Pancreas (tissue), 10 donors: ENCODE measurements around the gene C2. TPM values are rescaled to one million over a fixed set of nuclear protein-coding genes. Genes with fewer than 3 reads are reported as not detected.

ENCODE experiments used
- ATAC-seq, 4 donors: fragments of 200-7000 bp; cut with Tn5 transposase; one replicate each; pipeline versions ENCODE4 v1.8.0 to v1.9.1; 2020; ENCODE audit warnings: mild to moderate bottlenecking in 4 of 4, moderate library complexity in 4 of 4
- DNase-seq, 6 donors: peaks; one replicate each; pipeline ENCODE4 v3.0.0-alpha.2; 2020
- FAIRE-seq: peaks from 2 replicates; lab custom pipeline; 2012; peaks lifted over from hg19 to GRCh38; lab: Jason Lieb, UNC
- H3K27ac ChIP-seq, 4 donors: fragments of 200-600 bp; sonication (generic); 1 replicate in 3 of 4; 2 replicates in 1 of 4; pipeline versions ENCODE4 v1.5.0 to v1.8.0; 2020
- H3K27me3 ChIP-seq, 4 donors: fragments of 200-600 bp; one replicate each; pipeline ENCODE4 v1.8.0; 2021
- H3K36me3 ChIP-seq, 3 donors: fragments of 200-600 bp; sonication (generic) in 1 of 3; one replicate each; pipeline versions ENCODE4 v1.5.0 to v1.8.0; 2020 to 2021
- H3K4me1 ChIP-seq, 3 donors: fragments of 200-600 bp; one replicate each; pipeline ENCODE4 v1.8.0; 2021
- H3K4me3 ChIP-seq, 4 donors: fragments of 200-600 bp; sonication (generic) in 2 of 4; one replicate each; pipeline versions ENCODE4 v1.5.0 to v1.8.0; 2020 to 2021
- H3K9me3 ChIP-seq, 4 donors: fragments of 200-600 bp; one replicate each; pipeline ENCODE4 v1.8.0; 2021
- CTCF ChIP-seq, 4 donors: fragments of 200-600 bp; sonication (generic) in 3 of 4; IDR thresholded peaks; one replicate each; pipeline versions ENCODE4 v1.5.0 to v1.8.0; 2021; ENCODE audit warnings: antibody characterized with exemption in 4 of 4
- WGBS, 2 donors: extraction: QIAGEN DNeasy Blood & Tissue Kit; methylation state at CpG; one replicate each; pipeline ENCODE4 v1.1.7; 2013; 5-methylcytosine and 5-hydroxymethylcytosine counted together
- intact Hi-C, 3 donors: fragments of 100-400 bp; cut with DNase I; formaldehyde crosslinking; loops; one replicate each; pipeline versions ENCODE4 v1.11.1 to v1.14.2; 2022
- polyA plus RNA-seq, 2 donors: library from polyadenylated mRNA; stranded (reverse); fragments of 200-250 nt; gene quantifications; one replicate each; pipeline ENCODE4 v1.2.3, GENCODE V29; 2013
- total RNA-seq, 6 donors: library from RNA; stranded (reverse); fragmentation: NEBNext Ultra II Directional in 4 of 6; extraction: Animal tissue kit (Norgen Biotek cat#: 25700) in 4 of 6; gene quantifications; one replicate each; pipeline versions ENCODE4 v1.2.1 to v1.2.4, GENCODE V29; 2021 to 2023
- donor health status: healthy with polysubstance abuse.
- donor health status: DM: no; HTN: no; CAD: no; lungs with moderate emphysema.
- donor health status: DM: no; HTN: no; CAD: no.
- donor health status: control.
- donor health status: control.
- donor health status: Bipolar disorder and iron deficiency.
- donor health status: DM: yes; HTN: yes; CAD: no.
- donor health status: DM: no; HTN: no; CAD: no.
- donor health status: DM: no; HTN: no; CAD: no.
- donor health status: DM: yes; HTN: yes; CAD: no.

Gene C2
- total and polyA plus RNA-seq, 8 donors = 0.63 to 14.0 (median 2.2) TPM

GRCh38 chr6:31900917-31901414, 26.6 kb upstream of the C2 start:
- H3K27ac ChIP-seq = peak overlapping the region; percentile 63 to 86 (median 68)
- H3K4me3 ChIP-seq = peak overlapping the region in 3 of 4 donors; percentile 39 to 67 (median 59)
- ATAC-seq (peak in 1 of 4 donors; percentile 0), DNase-seq (peak in 5 of 6 donors; percentile 36 to 86 (median 56)), FAIRE-seq (no peak)
- WGBS, 2 donors = 10 to 11% methylated on average over 26 to 29 of the region's 29 CpGs
- no peaks in the 10 kb centered on the region for H3K36me3 ChIP-seq
- no peaks in the 10 kb centered on the region for H3K9me3 ChIP-seq
- peaks cover 4 to 11% (median 5%) of the 10 kb centered on the region in 3 donors for H3K4me1 ChIP-seq
- intact Hi-C loops = loop anchor here in 2 of 3 donors (10.0 kb wide), 1 partner anchor 54 kb away; the partner anchor contains the start of genes NELFE (in 2 of the 2) and SKIC2 (in 2 of the 2)
- no peak for TF ChIP-seq CTCF (IDR thresholded peaks at IDR 0.05)
- no peaks in the 10 kb centered on the region for H3K27me3 ChIP-seq

GRCh38 chr6:31901415-31901952, 26.0 kb upstream of the C2 start:
- peaks cover 4 to 11% (median 5%) of the 10 kb centered on the region in 3 donors for H3K4me1 ChIP-seq
- intact Hi-C loops = loop anchor here in 2 of 3 donors (10.0 kb wide), 1 partner anchor 53 kb away; the partner anchor contains the start of genes NELFE (in 2 of the 2) and SKIC2 (in 2 of the 2)
- ATAC-seq (peak; percentile 9 to 25 (median 16)), DNase-seq (peak in 5 of 6 donors; percentile 71 to 90 (median 78)), FAIRE-seq (no peak)
- 1 to 2% methylated on average over 29 to 45 of the region's 45 CpGs for WGBS, 2 donors
- no peak for TF ChIP-seq CTCF (IDR thresholded peaks at IDR 0.05)
- H3K36me3 ChIP-seq = no peaks in the 10 kb centered on the region
- peak overlapping the region; percentile 39 to 67 (median 55) for H3K4me3 ChIP-seq
- peak overlapping the region; percentile 63 to 86 (median 68) for H3K27ac ChIP-seq
- H3K9me3 ChIP-seq = no peaks in the 10 kb centered on the region
- H3K27me3 ChIP-seq = no peaks in the 10 kb centered on the region

- peak; percentile 92 to 96 (median 94) for DNase-seq
- H3K27me3 ChIP-seq = no peaks in the 10 kb centered on the region
- FAIRE-seq = no peak
- peaks cover 4 to 11% (median 5%) of the 10 kb centered on the region in 3 donors for H3K4me1 ChIP-seq
- peak within 1 kb of the TSS; percentile 39 to 67 (median 55) for H3K4me3 ChIP-seq
- intact Hi-C loops = loop anchor here in 2 of 3 donors (10.0 kb wide), 1 partner anchor 53 kb away; the partner anchor contains the start of genes NELFE (in 2 of the 2) and SKIC2 (in 2 of the 2)
- ATAC-seq = peak; percentile 71 to 87 (median 78)
- no peaks in the 10 kb centered on the region for H3K9me3 ChIP-seq
- peak within 1 kb of the TSS; percentile 63 to 86 (median 68) for H3K27ac ChIP-seq
- 0 to 1% methylated on average over 28 to 77 of the region's 77 CpGs for WGBS, 2 donors
- no peak for TF ChIP-seq CTCF (IDR thresholded peaks at IDR 0.05)
- H3K36me3 ChIP-seq = no peaks in the 10 kb centered on the region
Measured at GRCh38 chr6:31901953-31902643, 25.4 kb upstream of the C2 start, which contains the start of gene ZBTB12. TSS of gene ZBTB12 (minus strand) at chr6:31902086. CDS start at chr6:31901305, 781 bp downstream.

- H3K4me1 ChIP-seq = peaks cover under 1 to 6% (median under 1%) of the 10 kb centered on the region in 3 donors
- 60 to 63% methylated on average over 3 of the region's 3 CpGs for WGBS, 2 donors
- no peak for FAIRE-seq
- no peak overlapping the region for H3K4me3 ChIP-seq
- H3K27ac ChIP-seq = no peak overlapping the region
- no peaks in the 10 kb centered on the region for H3K36me3 ChIP-seq
- intact Hi-C loops = loop anchor here in 2 of 3 donors (10.0 kb wide), 1 partner anchor 51 kb away; the partner anchor contains the start of genes NELFE (in 2 of the 2) and SKIC2 (in 2 of the 2)
- no peak for ATAC-seq
- DNase-seq = no peak
- H3K27me3 ChIP-seq = no peaks in the 10 kb centered on the region
- TF ChIP-seq CTCF (IDR thresholded peaks at IDR 0.05) = no peak
- H3K9me3 ChIP-seq = no peaks in the 10 kb centered on the region
Measured at GRCh38 chr6:31903957-31904356, 23.6 kb upstream of the C2 start.
